ENCODE data around the gene CCL4. TPM values are rescaled to one million over a fixed set of nuclear protein-coding genes. Genes with fewer than 3 reads are reported as not detected.
"Not testable (repeated sequence)": the region's sequence is repeated elsewhere in the genome, so short reads cannot be mapped to it uniquely, and the experiment has no call there.

Gene CCL4
- total RNA-seq, 1 experiment from 2014 or later = not detected

- no peak overlapping the region for H3K56ac ChIP-seq (ENCODE audit: insufficient read length, low read depth, low read length)
- TF ChIP-seq CTCF (conservative IDR thresholded peaks at IDR 0.05) = no peak
- H2AFZ ChIP-seq (ENCODE audit: low read length) = no peak overlapping the region
- H4K20me1 ChIP-seq (ENCODE audit: control insufficient read depth, insufficient read depth, insufficient read length) = no peaks in the 10 kb centered on the region
- H3K9ac ChIP-seq (ENCODE audit: extremely low read depth, insufficient read length, low read length) = no peak overlapping the region
- H3K79me1 ChIP-seq (ENCODE audit: insufficient read depth, low read depth, low read length, poor library complexity, severe bottlenecking) = no peaks in the 10 kb centered on the region
- Mint-ChIP-seq H3K9me3 (peaks cover 11 to 20% of the 10 kb centered on the region in 2 experiments), H3K36me3 (ENCODE audit: insufficient read depth in 1 of 3, low read depth in 3 of 3) (peaks cover 5 to 22% (median 7%) of the 10 kb centered on the region in 3 experiments), H3K4me1 (peaks cover 19 to 28% of the 10 kb centered on the region in 2 experiments), H3K4me3 (no peak overlapping the region), H3K27me3 (ENCODE audit: low read depth) (peaks cover 4% of the 10 kb centered on the region), H3K27ac (peak overlapping the region in 1 of 3 experiments; percentile 17; a peak in 1 of 7 replicates)
- H3K18ac ChIP-seq (ENCODE audit: insufficient read length, low read depth, low read length) = no peak overlapping the region
- no peak overlapping the region for H3K4ac ChIP-seq (ENCODE audit: low read depth, low read length)
- H3K23me2 ChIP-seq (ENCODE audit: insufficient read length, low read depth, low read length, poor library complexity, severe bottlenecking) = no peaks in the 10 kb centered on the region
- H3K27me3 ChIP-seq (ENCODE audit: insufficient read depth, low read length) = no peaks in the 10 kb centered on the region
- H3K14ac ChIP-seq (ENCODE audit: insufficient read depth, low read length) = no peak overlapping the region
- H3K27ac ChIP-seq (ENCODE audit: insufficient read length, low read depth, low read length) = no peak overlapping the region
- H4K8ac ChIP-seq (replicated peaks; ENCODE audit: insufficient read length, low read depth, low read length) = no peak overlapping the region
- H3K4me2 ChIP-seq (ENCODE audit: insufficient read depth, insufficient read length, low read length) = no peak overlapping the region
- H2BK12ac ChIP-seq (ENCODE audit: insufficient read length, low read depth, low read length) = no peak overlapping the region
- no peak overlapping the region for H2BK20ac ChIP-seq (ENCODE audit: low read depth, low read length, poor library complexity, severe bottlenecking)
- H3T11ph ChIP-seq (ENCODE audit: low read length) = no peak overlapping the region
- H4K91ac ChIP-seq (ENCODE audit: insufficient read length, low read depth, low read length) = no peak overlapping the region
- H3K4me1 ChIP-seq (ENCODE audit: insufficient read depth, low read length) = no peaks in the 10 kb centered on the region
- no peak overlapping the region for H2BK5ac ChIP-seq (ENCODE audit: insufficient read length, low read length)
- H3K23ac ChIP-seq (ENCODE audit: insufficient read length, low read depth, low read length) = no peak overlapping the region
- no peak overlapping the region for H2BK120ac ChIP-seq (ENCODE audit: low read depth, low read length, poor library complexity, severe bottlenecking)
- no peak overlapping the region for H2AK5ac ChIP-seq (ENCODE audit: insufficient read length, low read length)
- no peak overlapping the region for H4K5ac ChIP-seq (ENCODE audit: insufficient read length, low read depth, low read length)
- H3K9me3 ChIP-seq (ENCODE audit: control insufficient read depth, low read depth, low read length) = no peaks in the 10 kb centered on the region
- H3K79me2 ChIP-seq (ENCODE audit: insufficient read depth, low read length) = no peaks in the 10 kb centered on the region
- no peak overlapping the region for H2BK15ac ChIP-seq (ENCODE audit: low read depth, low read length)
- no peak for DNase-seq
These were observed 8.9 kb downstream of the CCL4 start for GRCh38 chr17:36112572-36112971.

GRCh38 chr17:36113131-36113530, 9.5 kb downstream of the CCL4 start:
- H3T11ph ChIP-seq (ENCODE audit: low read length); H3K27me3 ChIP-seq (ENCODE audit: insufficient read depth, low read length); H2BK20ac ChIP-seq (ENCODE audit: low read depth, low read length, poor library complexity, severe bottlenecking); H2AFZ ChIP-seq (ENCODE audit: low read length); H3K23me2 ChIP-seq (ENCODE audit: insufficient read length, low read depth, low read length, poor library complexity, severe bottlenecking); H3K56ac ChIP-seq (ENCODE audit: insufficient read length, low read depth, low read length); H4K20me1 ChIP-seq (ENCODE audit: control insufficient read depth, insufficient read depth, insufficient read length); H3K79me2 ChIP-seq (ENCODE audit: insufficient read depth, low read length); H3K27ac Mint-ChIP-seq; H3K4me3 Mint-ChIP-seq; H2BK120ac ChIP-seq (ENCODE audit: low read depth, low read length, poor library complexity, severe bottlenecking); H3K27me3 Mint-ChIP-seq (ENCODE audit: low read depth); H3K27ac ChIP-seq (ENCODE audit: insufficient read length, low read depth, low read length); H4K91ac ChIP-seq (ENCODE audit: insufficient read length, low read depth, low read length); H2AK5ac ChIP-seq (ENCODE audit: insufficient read length, low read length); H3K9ac ChIP-seq (ENCODE audit: extremely low read depth, insufficient read length, low read length); H3K23ac ChIP-seq (ENCODE audit: insufficient read length, low read depth, low read length); H2BK12ac ChIP-seq (ENCODE audit: insufficient read length, low read depth, low read length); H3K9me3 ChIP-seq (ENCODE audit: control insufficient read depth, low read depth, low read length); H4K8ac ChIP-seq (replicated peaks; ENCODE audit: insufficient read length, low read depth, low read length); H4K5ac ChIP-seq (ENCODE audit: insufficient read length, low read depth, low read length); H2BK5ac ChIP-seq (ENCODE audit: insufficient read length, low read length); H3K14ac ChIP-seq (ENCODE audit: insufficient read depth, low read length); H3K18ac ChIP-seq (ENCODE audit: insufficient read length, low read depth, low read length); DNase-seq; H3K4me1 ChIP-seq (ENCODE audit: insufficient read depth, low read length); H3K4ac ChIP-seq (ENCODE audit: low read depth, low read length); H3K4me2 ChIP-seq (ENCODE audit: insufficient read depth, insufficient read length, low read length); H2BK15ac ChIP-seq (ENCODE audit: low read depth, low read length); H3K79me1 ChIP-seq (ENCODE audit: insufficient read depth, low read depth, low read length, poor library complexity, severe bottlenecking): not testable (repeated sequence)
- WGBS (ENCODE audit: extremely low coverage, insufficient read length, low lambda C conversion rate) = no CpG with 5 or more reads among the region's 1 CpG
- Mint-ChIP-seq H3K9me3 (peaks cover 11 to 20% of the 10 kb centered on the region in 2 experiments), H3K36me3 (ENCODE audit: insufficient read depth in 1 of 3, low read depth in 3 of 3) (peaks cover 5 to 22% (median 7%) of the 10 kb centered on the region in 3 experiments), H3K4me1 (peaks cover 19 to 28% of the 10 kb centered on the region in 2 experiments)

Measured in H9 (cell line).